Ishikawa (cell line): ENCODE measurements around the gene TRMT61A.
A peak's percentile ranks its signal among the peaks of the same experiment; 100 is the strongest.

Experiments
- CEBPB ChIP-seq: IDR thresholded peaks from 2 replicates; pipeline ENCODE4 v1.6.1; 2012
- CREB1 ChIP-seq: IDR thresholded peaks from 2 replicates; pipeline ENCODE4 v1.6.1; 2012; ENCODE audit warnings: low read depth
- EGR1 ChIP-seq: IDR thresholded peaks from 2 replicates; pipeline ENCODE4 v1.6.1; 2012
- EP300 ChIP-seq: IDR thresholded peaks from 2 replicates; pipeline ENCODE4 v1.6.1; 2012; ENCODE audit warnings: borderline replicate concordance
- FOXM1 ChIP-seq: IDR thresholded peaks from 2 replicates; pipeline ENCODE4 v1.6.1; 2012; ENCODE audit warnings: low read depth, borderline replicate concordance
- NFIC ChIP-seq: IDR thresholded peaks from 2 replicates; pipeline ENCODE4 v1.6.1; 2012
- RAD21 ChIP-seq: IDR thresholded peaks from 2 replicates; pipeline ENCODE4 v1.6.1; 2012; ENCODE audit warnings: low read depth
- REST ChIP-seq: IDR thresholded peaks from 2 replicates; pipeline ENCODE4 v1.6.1; 2012; ENCODE audit warnings: low read depth, mild to moderate bottlenecking
- TAF1 ChIP-seq: IDR thresholded peaks from 2 replicates; pipeline ENCODE4 v1.6.1; 2012; ENCODE audit warnings: low read depth, mild to moderate bottlenecking
- TCF12 ChIP-seq: IDR thresholded peaks from 2 replicates; pipeline ENCODE4 v1.6.1; 2012; ENCODE audit warnings: low read depth
- TEAD4 ChIP-seq: IDR thresholded peaks from 2 replicates; pipeline ENCODE4 v1.6.1; 2012
- YY1 ChIP-seq: IDR thresholded peaks from 2 replicates; pipeline ENCODE4 v1.6.1; 2012; ENCODE audit warnings: low read depth
- ZBTB7A ChIP-seq: IDR thresholded peaks from 2 replicates; pipeline ENCODE4 v1.6.1; 2012; ENCODE audit warnings: low read depth
- TF ChIP-seq, protein P1 (sequence below): IDR thresholded peaks from 2 replicates; pipeline ENCODE4 v1.6.1; 2012
- TF ChIP-seq, protein P2 (sequence below): IDR thresholded peaks from 2 replicates; pipeline ENCODE4 v1.6.1; 2012

Gene TRMT61A

DNA sequence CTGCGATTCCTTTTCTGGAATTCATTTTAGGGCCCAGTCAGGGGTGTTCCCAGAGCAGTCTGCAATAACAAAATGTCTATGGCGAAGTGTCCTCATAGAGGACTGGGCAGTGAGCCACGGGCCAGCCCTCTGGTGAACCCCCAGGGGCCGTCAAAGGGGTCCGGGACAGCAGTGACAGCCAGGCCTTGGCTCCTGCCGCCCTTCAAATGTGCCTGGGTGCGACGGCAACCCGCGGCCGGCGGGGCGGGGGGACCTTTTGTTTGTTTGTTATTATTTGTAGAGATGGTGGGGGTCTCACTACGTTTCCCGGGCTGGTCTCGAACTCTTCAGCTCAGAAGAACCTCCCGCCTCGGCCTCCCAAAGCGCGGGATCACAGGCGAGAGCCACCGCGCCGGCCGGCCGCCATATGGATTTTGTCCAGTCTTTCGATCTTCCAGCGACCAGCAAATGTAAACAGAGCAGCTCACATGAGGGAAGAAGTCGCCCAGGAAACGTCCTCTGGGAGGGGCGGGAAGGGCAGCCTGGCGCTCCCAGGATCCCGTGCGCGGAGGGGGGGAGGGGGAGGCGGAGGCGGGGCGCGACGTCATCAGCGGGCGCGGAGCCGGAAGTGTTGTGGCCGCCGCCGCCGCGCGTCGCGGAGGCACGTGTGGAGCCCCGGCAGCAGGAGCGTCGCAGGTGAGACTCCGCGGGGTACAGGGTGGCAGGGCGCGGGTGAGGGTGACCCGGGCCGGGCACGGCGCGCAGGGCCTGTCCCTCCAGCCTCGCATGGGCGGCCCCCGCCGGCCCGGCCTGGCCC, at the start of gene TRMT61A:
Gene TRMT61A (plus strand): TSS at position 610 of the 796 bp plus-strand sequence. CDS start 783 bp downstream, outside the sequence.
- TF ChIP-seq YY1, result peak; percentile 44; the same call in 1 of the 2 replicates
- TF ChIP-seq, protein P1, sequence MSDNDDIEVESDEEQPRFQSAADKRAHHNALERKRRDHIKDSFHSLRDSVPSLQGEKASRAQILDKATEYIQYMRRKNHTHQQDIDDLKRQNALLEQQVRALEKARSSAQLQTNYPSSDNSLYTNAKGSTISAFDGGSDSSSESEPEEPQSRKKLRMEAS, result peak; percentile 97
- no peak for TF ChIP-seq NFIC
- TF ChIP-seq TAF1, result 0 out of 2 replicates have a peak, but pooled peaks have one; percentile 49
- no peak for TF ChIP-seq TEAD4
- TF ChIP-seq, protein P2, sequence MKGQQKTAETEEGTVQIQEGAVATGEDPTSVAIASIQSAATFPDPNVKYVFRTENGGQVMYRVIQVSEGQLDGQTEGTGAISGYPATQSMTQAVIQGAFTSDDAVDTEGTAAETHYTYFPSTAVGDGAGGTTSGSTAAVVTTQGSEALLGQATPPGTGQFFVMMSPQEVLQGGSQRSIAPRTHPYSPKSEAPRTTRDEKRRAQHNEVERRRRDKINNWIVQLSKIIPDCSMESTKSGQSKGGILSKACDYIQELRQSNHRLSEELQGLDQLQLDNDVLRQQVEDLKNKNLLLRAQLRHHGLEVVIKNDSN, result peak; percentile 69
- peak; percentile 78 for TF ChIP-seq CREB1

- TF ChIP-seq CREB1 (no peak), YY1 (no peak), REST (no peak), FOXM1 (no peak)
Observed at GRCh38 chr14:103480595-103480994, 48.4 kb upstream of the TRMT61A start.

DNA sequence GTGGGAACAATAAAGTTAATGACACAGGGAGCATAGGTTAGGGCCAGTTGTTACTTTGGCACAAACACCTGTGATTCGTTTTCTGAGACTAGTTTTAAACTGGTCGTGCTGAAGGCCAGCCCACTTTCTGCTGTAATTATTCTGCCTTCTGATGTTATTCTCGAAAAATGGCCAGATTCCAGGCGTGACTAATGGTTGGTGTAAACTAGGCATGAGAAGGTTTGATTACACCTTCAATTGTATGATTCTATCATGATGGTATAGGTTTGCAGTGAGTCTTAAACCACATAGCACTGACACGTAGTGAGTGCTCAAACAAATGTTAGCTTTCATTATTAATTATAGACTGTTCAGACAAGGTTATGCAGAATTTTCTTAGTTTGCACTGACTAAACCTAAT, 45.4 kb upstream of the TRMT61A start:
- TF ChIP-seq NFIC (no peak), CREB1 (no peak), TCF12 (no peak)
- TF ChIP-seq, protein P2, result no peak

DNA sequence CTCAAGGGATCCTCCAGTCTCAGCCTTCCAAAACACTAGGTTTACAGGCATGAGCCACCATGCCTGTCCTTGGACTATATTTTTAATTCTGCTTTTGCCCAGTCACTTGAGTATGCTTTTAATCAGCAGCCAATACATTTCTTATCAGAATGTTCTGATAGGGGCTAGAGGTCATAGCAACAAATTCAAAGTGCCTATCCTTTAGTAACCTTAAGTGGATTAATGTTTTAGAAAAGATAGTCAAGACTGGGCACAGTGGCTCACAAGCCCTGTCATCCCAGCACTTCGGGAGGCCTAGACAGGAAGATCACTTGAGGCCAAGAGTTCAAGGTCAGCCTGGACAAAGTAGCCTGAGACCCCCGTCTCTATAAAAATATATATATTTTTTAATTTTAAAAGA, 43.5 kb upstream of the TRMT61A start:
- TF ChIP-seq TAF1 (no peak), TCF12 (no peak), CEBPB (no peak), ZBTB7A (no peak), TEAD4 (no peak), EGR1 (no peak), EP300 (no peak), RAD21 (no peak), NFIC (no peak), REST (no peak), FOXM1 (no peak), YY1 (no peak), CREB1 (no peak)
- TF ChIP-seq, protein P1, result no peak
- TF ChIP-seq, protein P2, result no peak

- TF ChIP-seq FOXM1 (no peak), NFIC (no peak), ZBTB7A (no peak), RAD21 (no peak)
- TF ChIP-seq, protein P2, result no peak
Observed at GRCh38 chr14:103488071-103488470, 40.9 kb upstream of the TRMT61A start.

- TF ChIP-seq CEBPB (no peak), RAD21 (no peak), REST (no peak), NFIC (no peak), TEAD4 (no peak), ZBTB7A (no peak)
- TF ChIP-seq, protein P1, result no peak
- TF ChIP-seq, protein P2, result no peak
Observed at GRCh38 chr14:103488960-103489359, 40.0 kb upstream of the TRMT61A start.
